PC-3 (cell line): ENCODE results near the gene TMPRSS7.

Experiments
- EZH2 ChIP-seq: fragments of 300-600 bp; sonication (generic); IDR thresholded peaks from one replicate; pipeline ENCODE4 v1.6.1; 2017; ENCODE audit warnings: antibody characterized with exemption, mild to moderate bottlenecking, low read length; ENCODE audit not compliant: unreplicated experiment
- TF ChIP-seq, protein P1 (sequence below): fragments of 300-600 bp; sonication (generic); conservative IDR thresholded peaks from 2 replicates; pipeline ENCODE4 v1.5.1; 2017; ENCODE audit warnings: antibody characterized with exemption, low read depth, mild to moderate bottlenecking, low read length

DNA sequence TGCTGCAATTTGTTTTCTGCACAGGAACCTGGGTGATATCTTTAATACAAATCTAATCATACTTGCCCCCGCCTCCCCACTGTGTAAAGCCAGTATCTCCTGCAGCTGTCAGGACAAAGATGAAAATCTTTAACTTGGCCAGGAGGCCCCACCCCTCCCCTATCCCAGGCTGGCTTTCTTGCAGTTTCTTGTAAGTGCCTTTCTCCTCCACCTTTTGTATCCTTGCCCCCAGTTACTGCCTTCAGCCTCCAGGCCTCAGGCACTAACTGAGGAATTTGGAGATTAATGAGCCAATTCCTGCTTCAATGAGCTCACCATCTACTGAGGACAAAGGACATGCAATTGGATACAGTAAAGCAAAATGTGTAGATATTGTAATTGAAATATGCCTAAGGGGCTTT, 92.0 kb downstream of the TMPRSS7 start:
- TF ChIP-seq, protein P1, sequence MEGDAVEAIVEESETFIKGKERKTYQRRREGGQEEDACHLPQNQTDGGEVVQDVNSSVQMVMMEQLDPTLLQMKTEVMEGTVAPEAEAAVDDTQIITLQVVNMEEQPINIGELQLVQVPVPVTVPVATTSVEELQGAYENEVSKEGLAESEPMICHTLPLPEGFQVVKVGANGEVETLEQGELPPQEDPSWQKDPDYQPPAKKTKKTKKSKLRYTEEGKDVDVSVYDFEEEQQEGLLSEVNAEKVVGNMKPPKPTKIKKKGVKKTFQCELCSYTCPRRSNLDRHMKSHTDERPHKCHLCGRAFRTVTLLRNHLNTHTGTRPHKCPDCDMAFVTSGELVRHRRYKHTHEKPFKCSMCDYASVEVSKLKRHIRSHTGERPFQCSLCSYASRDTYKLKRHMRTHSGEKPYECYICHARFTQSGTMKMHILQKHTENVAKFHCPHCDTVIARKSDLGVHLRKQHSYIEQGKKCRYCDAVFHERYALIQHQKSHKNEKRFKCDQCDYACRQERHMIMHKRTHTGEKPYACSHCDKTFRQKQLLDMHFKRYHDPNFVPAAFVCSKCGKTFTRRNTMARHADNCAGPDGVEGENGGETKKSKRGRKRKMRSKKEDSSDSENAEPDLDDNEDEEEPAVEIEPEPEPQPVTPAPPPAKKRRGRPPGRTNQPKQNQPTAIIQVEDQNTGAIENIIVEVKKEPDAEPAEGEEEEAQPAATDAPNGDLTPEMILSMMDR, result no peak
- TF ChIP-seq EZH2, result no peak
